Fibroblast of mammary gland (primary cell): ENCODE data around the gene SREBF1.

ENCODE experiments used
- DNase-seq: peaks from one replicate; pipeline ENCODE4 v3.0.0-alpha.2; 2010; ENCODE audit warnings: low read depth
- H3K4me3 ChIP-seq: 2 replicates; pipeline ENCODE4 v1.5.1; 2011; ENCODE audit warnings: low read depth, mild to moderate bottlenecking, low read length, moderate library complexity; ENCODE audit not compliant: control insufficient read depth
- CTCF ChIP-seq: conservative IDR thresholded peaks from 2 replicates; pipeline ENCODE4 v1.5.1; 2011; ENCODE audit warnings: low read depth, low read length, inconsistent platforms; ENCODE audit not compliant: control insufficient read depth, insufficient read depth

SREBF1 gene

GRCh38 chr17:17790637-17791464 lies 45.9 kb downstream of the SREBF1 start:
- DNase-seq: no peak
- TF ChIP-seq CTCF: no peak
- H3K4me3 ChIP-seq: no peak overlapping the region

- no peak for TF ChIP-seq CTCF
- DNase-seq: no peak
- no peak overlapping the region for H3K4me3 ChIP-seq
Measured at GRCh38 chr17:17789828-17790636, 46.8 kb downstream of the SREBF1 start.

GRCh38 chr17:17789410-17789809 lies 47.4 kb downstream of the SREBF1 start:
- no peak for DNase-seq
- no peak overlapping the region for H3K4me3 ChIP-seq
- TF ChIP-seq CTCF: no peak

- H3K4me3 ChIP-seq: no peak overlapping the region
- no peak for DNase-seq
- no peak for TF ChIP-seq CTCF
Measured at GRCh38 chr17:17788967-17789366, 47.8 kb downstream of the SREBF1 start.

GRCh38 chr17:17787568-17787967 lies 49.2 kb downstream of the SREBF1 start:
- TF ChIP-seq CTCF: no peak
- DNase-seq: no peak
- no peak overlapping the region for H3K4me3 ChIP-seq

GRCh38 chr17:17786998-17787397 lies 49.8 kb downstream of the SREBF1 start:
- no peak overlapping the region for H3K4me3 ChIP-seq
- DNase-seq: no peak
- no peak for TF ChIP-seq CTCF
